GM18519 (cell line): ENCODE measurements around the gene LRRC51.
A peak's percentile ranks its signal among the peaks of the same experiment; 100 is the strongest.

Experiments used
- ATAC-seq: cut with Tn5 transposase; IDR thresholded peaks from one replicate; pipeline ENCODE4 v1.9.1; 2021; ENCODE audit warnings: mild to moderate bottlenecking, moderate library complexity; ENCODE audit not compliant: unreplicated experiment, low FRiP score

The LRRC51 gene

DNA sequence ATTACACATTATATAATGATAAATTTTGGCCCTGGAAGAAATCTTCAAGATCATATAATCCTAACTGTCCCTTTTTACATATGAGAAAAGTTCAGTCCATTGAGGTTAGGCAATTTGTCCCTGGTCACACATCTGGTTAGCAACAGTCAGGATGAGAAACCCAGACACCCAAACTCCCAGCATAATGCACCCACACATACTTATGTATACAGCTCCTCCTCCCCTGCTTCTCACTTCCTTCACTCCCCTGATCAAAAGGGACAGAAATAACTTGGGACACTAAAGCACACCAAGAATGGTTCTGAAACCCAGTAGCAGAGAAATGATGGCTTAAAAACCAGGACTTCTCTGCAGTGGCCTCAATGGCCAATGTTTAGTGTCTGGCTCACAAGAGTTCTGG is 11.4 kb upstream of the LRRC51 start:
- no peak for ATAC-seq

DNA sequence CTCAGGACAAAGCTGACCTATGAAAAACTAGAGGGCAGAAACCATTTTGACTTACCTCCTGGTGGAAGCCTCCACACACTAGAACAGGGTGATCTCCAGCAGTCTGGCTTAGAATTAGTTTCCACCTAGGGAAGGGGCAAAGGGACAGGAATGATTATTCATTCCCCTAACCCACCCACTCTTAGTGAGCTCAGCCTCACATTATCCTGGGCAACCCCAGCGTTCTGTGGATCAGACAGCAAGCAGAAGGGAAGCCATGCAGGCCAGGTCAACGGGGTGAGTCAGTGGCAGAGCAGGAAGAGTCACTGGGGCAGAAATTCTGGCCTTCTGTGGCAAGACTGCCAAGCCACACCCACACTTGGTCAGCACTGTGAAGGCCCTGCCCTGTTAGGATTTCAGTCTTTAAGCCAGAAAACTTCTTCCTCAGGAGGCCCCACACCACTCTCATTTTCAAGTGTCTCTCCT is 10.8 kb upstream of the LRRC51 start:
- no peak for ATAC-seq

- ATAC-seq, result no peak
These were observed 10.2 kb upstream of the LRRC51 start for GRCh38 chr11:72070491-72070890.

- ATAC-seq, result no peak
These were observed 8.3 kb upstream of the LRRC51 start for GRCh38 chr11:72072348-72072747.

DNA sequence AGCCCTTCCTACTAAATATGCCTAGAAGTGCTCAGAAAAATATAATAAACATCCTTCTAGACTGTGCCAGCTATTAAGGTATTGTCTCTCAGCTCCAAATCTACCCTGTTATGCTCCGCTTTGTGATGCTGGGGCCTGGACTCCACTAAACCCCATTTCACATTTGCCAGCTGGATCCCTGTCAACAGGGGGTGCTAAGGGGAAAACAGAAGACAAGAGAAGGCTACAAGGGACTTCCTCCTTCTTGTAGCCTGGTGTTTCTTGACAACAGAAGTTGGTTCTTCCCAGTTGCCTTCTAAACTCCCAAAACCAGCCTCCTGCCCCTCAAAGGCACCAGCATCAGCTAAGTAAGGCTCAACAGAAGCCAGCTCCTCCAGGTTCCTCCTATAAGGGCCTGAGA is 5.5 kb upstream of the LRRC51 start:
- ATAC-seq, result no peak

- no peak for ATAC-seq
These were observed 4.9 kb upstream of the LRRC51 start for GRCh38 chr11:72075756-72076155.

GRCh38 chr11:72078477-72078876 is 2.2 kb upstream of the LRRC51 start:
- ATAC-seq, result no peak

DNA sequence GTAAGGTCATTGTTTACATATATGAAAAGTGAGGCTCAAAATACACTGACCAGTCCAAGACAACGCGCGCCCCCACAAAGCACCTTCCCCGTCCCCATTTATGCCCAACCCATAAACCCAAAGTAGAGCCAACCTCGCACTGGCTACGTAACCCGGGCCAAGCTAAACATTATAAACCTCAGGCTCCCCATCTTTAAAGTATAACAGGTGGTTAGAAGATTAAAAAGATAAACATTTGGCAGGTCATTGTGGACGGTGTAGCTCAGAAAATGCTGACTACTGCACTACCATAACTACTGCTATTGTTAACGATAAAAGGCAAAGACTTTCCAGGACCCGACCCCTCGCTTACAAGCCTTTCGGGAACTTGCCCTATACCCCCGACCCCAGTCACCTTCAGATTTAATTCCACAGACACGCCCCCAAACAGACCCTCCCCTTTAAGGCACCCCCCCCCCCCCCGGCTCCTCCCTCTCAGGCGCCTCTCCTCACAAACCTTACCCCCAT is 778 bp upstream of the LRRC51 start:
- no peak for ATAC-seq

DNA sequence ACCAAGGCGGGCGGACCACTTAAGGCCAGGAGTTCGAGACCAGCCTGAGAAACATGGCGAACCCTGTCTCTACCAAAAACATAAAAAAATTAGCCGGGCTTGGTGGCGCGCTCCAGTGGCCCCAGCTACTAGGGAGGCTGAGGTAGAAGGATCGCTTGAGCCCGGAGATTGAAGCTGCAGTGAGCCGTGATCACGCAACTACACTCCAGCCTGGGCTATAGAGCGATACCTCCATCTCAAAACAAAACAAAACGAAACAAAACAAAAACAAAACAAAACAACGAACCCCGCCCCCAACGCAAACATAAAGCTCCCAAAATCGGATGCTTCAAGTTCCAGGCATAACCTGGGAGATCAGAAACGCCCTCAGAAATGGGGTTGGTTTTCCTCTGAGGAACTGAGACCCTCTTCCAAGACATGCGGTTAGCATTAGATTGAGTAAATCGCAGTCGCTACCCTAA is 564 bp downstream of the LRRC51 start:
- ATAC-seq, result no peak

- no peak for ATAC-seq
These were observed 1.3 kb downstream of the LRRC51 start for GRCh38 chr11:72081821-72082453.

DNA sequence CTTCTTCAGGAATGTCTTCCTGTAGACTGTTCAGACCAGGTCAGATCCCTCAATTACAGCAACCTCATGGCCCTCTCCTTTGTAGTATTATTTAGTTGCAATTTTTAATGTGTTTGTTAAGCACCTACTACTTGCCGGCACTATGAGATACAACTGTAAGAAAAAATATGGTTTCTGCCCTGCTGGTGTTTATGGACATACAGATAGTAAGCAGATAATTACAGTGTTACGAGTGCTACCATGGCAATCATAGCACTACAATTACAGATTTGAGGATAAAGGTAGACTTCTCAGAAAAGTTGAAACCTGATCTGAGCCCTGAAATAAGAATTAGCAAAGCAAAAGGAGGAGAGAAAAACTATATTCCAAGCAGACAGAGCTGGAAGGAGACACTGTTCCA is 2.8 kb downstream of the LRRC51 start:
- no peak for ATAC-seq

DNA sequence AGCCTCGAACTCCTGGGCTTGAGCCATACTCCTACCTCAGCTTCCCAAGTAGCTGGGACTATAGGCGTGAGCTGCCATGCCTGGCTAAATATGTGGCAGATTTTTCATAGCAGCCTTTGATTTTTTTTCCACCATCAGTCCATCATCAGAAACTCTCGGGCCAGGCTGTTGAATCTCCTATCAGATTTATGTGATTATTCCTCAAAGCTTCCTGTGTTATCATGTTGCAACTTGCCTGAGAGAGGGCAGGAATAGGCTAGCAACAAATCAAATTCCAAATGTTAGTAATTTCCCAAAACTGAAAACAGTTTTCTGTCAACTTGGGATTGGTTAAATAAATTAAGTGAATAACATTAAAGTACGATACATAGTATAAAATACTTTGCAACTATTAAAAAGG is 3.4 kb downstream of the LRRC51 start:
- no peak for ATAC-seq

DNA sequence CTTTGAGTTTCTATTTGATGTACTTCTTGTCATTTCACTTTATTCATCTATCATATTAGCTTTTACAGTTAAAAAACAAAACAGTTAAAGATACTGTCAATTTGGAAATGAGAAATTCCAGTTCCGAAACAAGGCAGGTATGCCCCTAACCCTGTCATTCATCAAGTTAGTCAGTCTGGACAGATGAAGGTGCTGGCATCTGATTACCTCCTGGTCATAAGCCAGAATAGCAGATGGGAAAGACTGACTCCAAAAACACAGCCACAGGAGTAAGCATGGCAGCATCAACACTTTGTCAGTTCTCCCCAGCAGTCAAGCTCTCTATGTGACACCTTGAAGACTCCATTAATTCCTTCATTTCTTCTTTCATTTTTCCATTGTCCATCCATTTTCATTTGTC is 4.3 kb downstream of the LRRC51 start:
- no peak for ATAC-seq

GRCh38 chr11:72085621-72086351 is 5.1 kb downstream of the LRRC51 start:
- no peak for ATAC-seq

DNA sequence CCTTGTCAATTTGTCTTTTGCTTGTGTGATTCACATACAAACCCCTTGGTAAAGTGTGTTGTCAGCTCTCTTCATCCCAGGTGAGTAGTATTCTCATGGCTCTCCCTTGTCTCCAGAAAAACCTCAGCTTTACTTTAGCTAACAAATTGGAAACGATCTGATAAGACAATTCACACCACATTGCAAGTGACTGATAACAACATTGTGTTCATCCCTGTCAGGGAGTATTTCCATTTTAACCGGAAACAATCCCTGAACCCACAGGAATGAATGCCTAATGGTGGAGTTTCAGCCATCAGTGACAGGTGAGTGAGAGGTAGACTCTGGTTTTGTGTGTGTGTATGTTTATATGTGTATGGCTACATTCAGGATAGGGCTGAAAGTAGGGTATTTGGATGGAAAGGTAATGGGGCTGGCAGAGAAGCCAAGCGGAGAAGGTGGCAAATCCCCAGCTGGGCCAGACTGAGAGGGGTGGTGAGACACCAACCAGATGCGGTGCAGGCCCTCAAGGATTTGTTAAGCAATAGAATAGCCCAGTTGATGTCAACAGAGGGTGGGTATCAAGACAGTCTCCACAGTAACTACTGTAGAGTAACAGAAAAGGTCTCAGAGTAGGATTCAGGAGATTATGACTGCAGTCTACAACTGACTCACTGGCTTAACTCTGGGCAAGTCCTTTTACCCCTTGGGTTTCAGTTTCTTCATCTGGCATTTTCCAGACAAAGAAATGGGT is 7.6 kb downstream of the LRRC51 start:
- ATAC-seq, result no peak

- ATAC-seq, result no peak
These were observed 10.6 kb downstream of the LRRC51 start for GRCh38 chr11:72091292-72091691.

DNA sequence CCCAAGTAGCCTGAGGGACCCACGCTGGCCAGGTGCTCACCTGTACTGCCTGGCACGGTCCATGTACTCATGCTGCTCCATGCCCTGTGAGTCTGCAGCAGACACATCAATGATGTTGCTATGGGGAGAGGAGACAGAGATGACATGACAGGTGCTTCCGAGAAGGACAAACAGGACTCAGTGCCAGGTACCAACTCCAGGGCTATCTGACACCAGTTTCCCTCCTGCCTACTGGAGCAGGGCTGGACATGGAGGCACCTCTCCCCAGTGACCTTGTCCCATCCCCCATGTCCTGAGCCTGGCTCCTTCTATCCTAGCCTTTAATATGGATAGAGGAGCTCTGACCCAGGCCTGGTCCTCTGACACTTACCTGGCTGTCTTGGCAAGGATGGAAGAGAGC is 18.1 kb downstream of the LRRC51 start:
- ATAC-seq, result no peak

- ATAC-seq, result no peak
These were observed 19.4 kb downstream of the LRRC51 start for GRCh38 chr11:72100009-72100408.

- no peak for ATAC-seq
These were observed 19.8 kb downstream of the LRRC51 start for GRCh38 chr11:72100462-72100861.

- no peak for ATAC-seq
These were observed 21.5 kb downstream of the LRRC51 start for GRCh38 chr11:72102162-72102561.

- peak; percentile 5 for ATAC-seq
These were observed 21.9 kb downstream of the LRRC51 start for GRCh38 chr11:72102631-72102945.
